ENCODE data around the gene MRI1.
A peak's percentile ranks its signal among the peaks of the same experiment; 100 is the strongest.

Gene MRI1

GRCh38 chr19:13781547-13781946 lies 17.2 kb downstream of the MRI1 start (continued):
- no peak for TF ChIP-seq ZNF26 (tag by site-specific recombination; IDR thresholded peaks at IDR 0.05)
- peak; percentile 57; the same call in 1 of the 2 replicates for TF ChIP-seq ZBTB20 (tag by site-specific recombination; IDR thresholded peaks at IDR 0.05)
- TF ChIP-seq TCF7L2 (IDR thresholded peaks at IDR 0.05; ENCODE audit: borderline replicate concordance, low read depth, low read length): no peak
- no peak for TF ChIP-seq ZNF664 (tag by site-specific recombination; IDR thresholded peaks at IDR 0.05)
- TF ChIP-seq, protein P1, sequence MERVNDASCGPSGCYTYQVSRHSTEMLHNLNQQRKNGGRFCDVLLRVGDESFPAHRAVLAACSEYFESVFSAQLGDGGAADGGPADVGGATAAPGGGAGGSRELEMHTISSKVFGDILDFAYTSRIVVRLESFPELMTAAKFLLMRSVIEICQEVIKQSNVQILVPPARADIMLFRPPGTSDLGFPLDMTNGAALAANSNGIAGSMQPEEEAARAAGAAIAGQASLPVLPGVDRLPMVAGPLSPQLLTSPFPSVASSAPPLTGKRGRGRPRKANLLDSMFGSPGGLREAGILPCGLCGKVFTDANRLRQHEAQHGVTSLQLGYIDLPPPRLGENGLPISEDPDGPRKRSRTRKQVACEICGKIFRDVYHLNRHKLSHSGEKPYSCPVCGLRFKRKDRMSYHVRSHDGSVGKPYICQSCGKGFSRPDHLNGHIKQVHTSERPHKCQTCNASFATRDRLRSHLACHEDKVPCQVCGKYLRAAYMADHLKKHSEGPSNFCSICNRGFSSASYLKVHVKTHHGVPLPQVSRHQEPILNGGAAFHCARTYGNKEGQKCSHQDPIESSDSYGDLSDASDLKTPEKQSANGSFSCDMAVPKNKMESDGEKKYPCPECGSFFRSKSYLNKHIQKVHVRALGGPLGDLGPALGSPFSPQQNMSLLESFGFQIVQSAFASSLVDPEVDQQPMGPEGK (tag by site-specific recombination; IDR thresholded peaks at IDR 0.05): 0 out of 2 replicates have a peak, but pooled peaks have one; percentile 38
- no peak for TF ChIP-seq ZNF701 (tag by site-specific recombination; IDR thresholded peaks at IDR 0.05)
- TF ChIP-seq ZNF792 (tag by site-specific recombination; IDR thresholded peaks at IDR 0.05): no peak
- TF ChIP-seq SP2 (tag by site-specific recombination; IDR thresholded peaks at IDR 0.05): peak; percentile 77

DNA sequence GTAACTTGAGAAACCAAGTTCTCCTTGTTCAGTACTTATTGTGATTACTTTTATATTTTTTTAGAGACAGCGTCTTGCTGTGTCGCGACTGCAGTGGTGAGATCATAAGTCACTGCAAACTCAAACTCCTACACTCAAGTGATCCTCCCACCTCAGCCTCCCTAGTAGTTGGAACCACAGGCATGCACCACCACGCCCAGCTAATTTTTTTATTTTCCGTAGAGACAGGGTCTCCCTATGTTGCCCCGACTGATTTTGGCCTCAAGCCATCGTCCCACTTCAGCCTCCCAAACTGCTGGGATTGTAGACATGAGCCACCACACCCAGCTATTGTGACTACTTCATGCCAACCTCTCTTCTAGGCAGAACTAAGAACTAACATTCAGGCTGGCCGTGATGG lies 18.2 kb downstream of the MRI1 start:
- H3K27ac ChIP-seq (ENCODE audit: extremely low read depth, low read depth, low read length): no peak overlapping the region
- no peak for TF ChIP-seq ZNF426 (tag by site-specific recombination; IDR thresholded peaks at IDR 0.05)
- TF ChIP-seq, protein P2, sequence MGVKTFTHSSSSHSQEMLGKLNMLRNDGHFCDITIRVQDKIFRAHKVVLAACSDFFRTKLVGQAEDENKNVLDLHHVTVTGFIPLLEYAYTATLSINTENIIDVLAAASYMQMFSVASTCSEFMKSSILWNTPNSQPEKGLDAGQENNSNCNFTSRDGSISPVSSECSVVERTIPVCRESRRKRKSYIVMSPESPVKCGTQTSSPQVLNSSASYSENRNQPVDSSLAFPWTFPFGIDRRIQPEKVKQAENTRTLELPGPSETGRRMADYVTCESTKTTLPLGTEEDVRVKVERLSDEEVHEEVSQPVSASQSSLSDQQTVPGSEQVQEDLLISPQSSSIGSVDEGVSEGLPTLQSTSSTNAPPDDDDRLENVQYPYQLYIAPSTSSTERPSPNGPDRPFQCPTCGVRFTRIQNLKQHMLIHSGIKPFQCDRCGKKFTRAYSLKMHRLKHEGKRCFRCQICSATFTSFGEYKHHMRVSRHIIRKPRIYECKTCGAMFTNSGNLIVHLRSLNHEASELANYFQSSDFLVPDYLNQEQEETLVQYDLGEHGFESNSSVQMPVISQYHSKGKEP (tag by site-specific recombination; IDR thresholded peaks at IDR 0.05): no peak
- TF ChIP-seq, protein P3, sequence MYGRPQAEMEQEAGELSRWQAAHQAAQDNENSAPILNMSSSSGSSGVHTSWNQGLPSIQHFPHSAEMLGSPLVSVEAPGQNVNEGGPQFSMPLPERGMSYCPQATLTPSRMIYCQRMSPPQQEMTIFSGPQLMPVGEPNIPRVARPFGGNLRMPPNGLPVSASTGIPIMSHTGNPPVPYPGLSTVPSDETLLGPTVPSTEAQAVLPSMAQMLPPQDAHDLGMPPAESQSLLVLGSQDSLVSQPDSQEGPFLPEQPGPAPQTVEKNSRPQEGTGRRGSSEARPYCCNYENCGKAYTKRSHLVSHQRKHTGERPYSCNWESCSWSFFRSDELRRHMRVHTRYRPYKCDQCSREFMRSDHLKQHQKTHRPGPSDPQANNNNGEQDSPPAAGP (tag by site-specific recombination; IDR thresholded peaks at IDR 0.05): peak; percentile 74; the same call in 1 of the 2 replicates
- no peak for TF ChIP-seq ZNF76 (tag by site-specific recombination; IDR thresholded peaks at IDR 0.05; ENCODE audit: borderline replicate concordance, low read depth)
- 0 out of 2 replicates have a peak, but pooled peaks have one; percentile 25 for TF ChIP-seq ZFP3 (tag by site-specific recombination; IDR thresholded peaks at IDR 0.05; ENCODE audit: low read depth)
- TF ChIP-seq SCRT2 (tag by site-specific recombination; IDR thresholded peaks at IDR 0.05): no peak
- TF ChIP-seq ZBTB8A (tag by site-specific recombination; IDR thresholded peaks at IDR 0.05): no peak
- no peak for TF ChIP-seq ZNF623 (tag by site-specific recombination; IDR thresholded peaks at IDR 0.05)
- peak; percentile 96 for TF ChIP-seq WT1 (tag by site-specific recombination; IDR thresholded peaks at IDR 0.05)
- no peak for TF ChIP-seq ZNF292 (tag by site-specific recombination; IDR thresholded peaks at IDR 0.05; ENCODE audit: borderline replicate concordance, low read depth)
- TF ChIP-seq KLF7 (tag by site-specific recombination; IDR thresholded peaks at IDR 0.05; ENCODE audit: borderline replicate concordance): no peak
- no peak for TF ChIP-seq ZNF548 (tag by site-specific recombination; IDR thresholded peaks at IDR 0.05)
- TF ChIP-seq ZNF311 (tag by site-specific recombination; IDR thresholded peaks at IDR 0.05; ENCODE audit: borderline replicate concordance): no peak
- TF ChIP-seq ZNF529 (tag by site-specific recombination; IDR thresholded peaks at IDR 0.05; ENCODE audit: insufficient replicate concordance): no peak
- TF ChIP-seq, protein P4, sequence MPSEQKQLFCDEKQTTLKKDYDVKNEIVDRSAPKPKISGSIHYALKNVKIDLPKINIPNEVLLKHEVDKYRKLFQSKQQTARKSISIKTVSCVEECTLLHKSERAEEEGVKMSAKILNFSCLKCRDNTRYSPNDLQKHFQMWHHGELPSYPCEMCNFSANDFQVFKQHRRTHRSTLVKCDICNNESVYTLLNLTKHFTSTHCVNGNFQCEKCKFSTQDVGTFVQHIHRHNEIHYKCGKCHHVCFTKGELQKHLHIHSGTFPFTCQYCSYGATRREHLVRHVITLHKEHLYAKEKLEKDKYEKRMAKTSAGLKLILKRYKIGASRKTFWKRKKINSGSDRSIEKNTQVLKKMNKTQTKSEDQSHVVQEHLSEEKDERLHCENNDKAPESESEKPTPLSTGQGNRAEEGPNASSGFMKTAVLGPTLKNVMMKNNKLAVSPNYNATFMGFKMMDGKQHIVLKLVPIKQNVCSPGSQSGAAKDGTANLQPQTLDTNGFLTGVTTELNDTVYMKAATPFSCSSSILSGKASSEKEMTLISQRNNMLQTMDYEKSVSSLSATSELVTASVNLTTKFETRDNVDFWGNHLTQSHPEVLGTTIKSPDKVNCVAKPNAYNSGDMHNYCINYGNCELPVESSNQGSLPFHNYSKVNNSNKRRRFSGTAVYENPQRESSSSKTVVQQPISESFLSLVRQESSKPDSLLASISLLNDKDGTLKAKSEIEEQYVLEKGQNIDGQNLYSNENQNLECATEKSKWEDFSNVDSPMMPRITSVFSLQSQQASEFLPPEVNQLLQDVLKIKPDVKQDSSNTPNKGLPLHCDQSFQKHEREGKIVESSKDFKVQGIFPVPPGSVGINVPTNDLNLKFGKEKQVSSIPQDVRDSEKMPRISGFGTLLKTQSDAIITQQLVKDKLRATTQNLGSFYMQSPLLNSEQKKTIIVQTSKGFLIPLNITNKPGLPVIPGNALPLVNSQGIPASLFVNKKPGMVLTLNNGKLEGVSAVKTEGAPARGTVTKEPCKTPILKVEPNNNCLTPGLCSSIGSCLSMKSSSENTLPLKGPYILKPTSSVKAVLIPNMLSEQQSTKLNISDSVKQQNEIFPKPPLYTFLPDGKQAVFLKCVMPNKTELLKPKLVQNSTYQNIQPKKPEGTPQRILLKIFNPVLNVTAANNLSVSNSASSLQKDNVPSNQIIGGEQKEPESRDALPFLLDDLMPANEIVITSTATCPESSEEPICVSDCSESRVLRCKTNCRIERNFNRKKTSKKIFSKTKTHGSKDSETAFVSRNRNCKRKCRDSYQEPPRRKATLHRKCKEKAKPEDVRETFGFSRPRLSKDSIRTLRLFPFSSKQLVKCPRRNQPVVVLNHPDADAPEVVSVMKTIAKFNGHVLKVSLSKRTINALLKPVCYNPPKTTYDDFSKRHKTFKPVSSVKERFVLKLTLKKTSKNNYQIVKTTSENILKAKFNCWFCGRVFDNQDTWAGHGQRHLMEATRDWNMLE (tag by site-specific recombination; conservative IDR thresholded peaks at IDR 0.05; ENCODE audit: low read depth): no peak
- no peak for TF ChIP-seq ZNF132 (tag by site-specific recombination; IDR thresholded peaks at IDR 0.05; ENCODE audit: borderline replicate concordance)
- TF ChIP-seq ZBTB20 (tag by site-specific recombination; IDR thresholded peaks at IDR 0.05): no peak
- no peak for TF ChIP-seq OSR2 (tag by site-specific recombination; IDR thresholded peaks at IDR 0.05)
- TF ChIP-seq KLF9 (tag by site-specific recombination; IDR thresholded peaks at IDR 0.05; ENCODE audit: low read depth): 0 out of 2 replicates have a peak, but pooled peaks have one; percentile 11

More for the DNA sequence above, 18.2 kb downstream of the MRI1 start:
- Histone ChIP-seq H3K4me1 (ENCODE audit: control insufficient read depth, insufficient read depth, low read length) (no peaks in the 10 kb centered on the region; the same call in 1 of the 2 replicates), H3K9me3 (ENCODE audit: control insufficient read depth, insufficient read depth, low read depth, low read length) (no peaks in the 10 kb centered on the region), H3K36me3 (ENCODE audit: control insufficient read depth in 2 of 2, insufficient read depth in 1 of 2, low read length in 2 of 2) (peaks cover 6 to 24% of the 10 kb centered on the region in 2 experiments; a peak in 1 of 3 replicates), H3K4me3 (ENCODE audit: low read depth, low read length) (no peak overlapping the region)
- POLR2A ChIA-PET: interaction anchor here (1.5 to 2.1 kb wide), 3 partner anchors 12 to 80 kb away, joined by 5 to 9 read pairs (median 7); partner anchors contain the start of gene ZSWIM4
- CTCF ChIA-PET: interaction anchor here (0.7 to 3.0 kb wide), 4 partner anchors 80 to 352 kb away, joined by 3 to 42 read pairs (median 4); no protein-coding TSS in a partner anchor
